Measurements from ENCODE around the gene SHKBP1.
"Not testable (repeated sequence)": the region's sequence is repeated elsewhere in the genome, so short reads cannot be mapped to it uniquely, and the experiment has no call there.

SHKBP1 gene

DNA sequence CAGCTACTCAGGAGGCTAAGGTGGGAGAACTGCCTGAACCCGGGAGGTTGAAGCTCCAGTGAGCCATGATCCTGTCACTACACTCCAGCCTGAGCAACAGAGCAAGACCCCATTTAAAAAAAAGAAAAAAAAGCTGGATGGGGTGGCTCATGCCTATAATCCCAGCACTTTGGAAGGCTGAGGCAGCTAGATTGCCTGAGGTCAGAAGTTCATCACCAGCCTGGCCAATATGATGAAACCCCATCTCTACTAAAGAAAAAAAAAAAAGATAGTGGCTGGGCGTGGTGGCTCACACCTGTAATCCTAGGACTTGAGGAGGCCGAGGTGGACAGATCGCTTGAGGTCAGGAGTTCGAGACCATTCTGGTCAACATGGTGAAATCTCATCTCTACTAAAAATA lies 39.5 kb downstream of the SHKBP1 start:
- no peak for DNase-seq

DNA sequence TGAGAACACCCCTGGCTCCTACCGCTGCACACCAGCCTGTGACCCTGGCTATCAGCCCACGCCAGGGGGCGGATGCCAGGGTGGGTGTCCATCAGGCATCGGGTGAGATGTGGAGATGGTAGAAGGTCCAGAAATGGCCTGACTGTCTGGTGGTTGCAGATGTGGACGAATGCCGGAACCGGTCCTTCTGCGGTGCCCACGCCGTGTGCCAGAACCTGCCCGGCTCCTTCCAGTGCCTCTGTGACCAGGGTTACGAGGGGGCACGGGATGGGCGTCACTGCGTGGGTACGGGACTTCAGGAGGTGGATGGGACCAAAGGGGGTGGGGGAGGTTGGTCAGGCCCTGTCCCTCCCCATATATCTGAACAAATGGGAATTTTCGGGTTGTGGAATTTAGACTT lies 40.3 kb downstream of the SHKBP1 start:
- DNase-seq: no peak

DNA sequence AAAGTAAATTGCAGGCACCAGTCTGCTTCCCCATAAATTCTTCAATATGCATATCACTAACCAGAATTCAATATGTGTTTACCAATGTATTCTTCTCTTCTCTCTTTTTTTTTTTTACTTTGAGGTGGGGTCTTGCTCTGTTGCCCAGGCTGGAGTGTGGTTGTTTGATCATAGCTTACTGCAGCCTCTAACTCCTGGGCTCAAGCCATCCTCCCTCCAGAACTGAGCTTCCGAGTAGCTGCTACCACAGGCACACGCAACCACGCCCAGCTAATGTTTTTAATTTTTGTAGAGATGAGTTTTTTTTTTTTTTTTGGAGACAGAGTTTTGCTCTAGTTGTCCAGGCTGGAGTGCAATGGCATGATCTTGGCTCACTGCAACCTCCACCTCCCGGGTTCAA lies 41.3 kb downstream of the SHKBP1 start:
- no peak for DNase-seq

DNA sequence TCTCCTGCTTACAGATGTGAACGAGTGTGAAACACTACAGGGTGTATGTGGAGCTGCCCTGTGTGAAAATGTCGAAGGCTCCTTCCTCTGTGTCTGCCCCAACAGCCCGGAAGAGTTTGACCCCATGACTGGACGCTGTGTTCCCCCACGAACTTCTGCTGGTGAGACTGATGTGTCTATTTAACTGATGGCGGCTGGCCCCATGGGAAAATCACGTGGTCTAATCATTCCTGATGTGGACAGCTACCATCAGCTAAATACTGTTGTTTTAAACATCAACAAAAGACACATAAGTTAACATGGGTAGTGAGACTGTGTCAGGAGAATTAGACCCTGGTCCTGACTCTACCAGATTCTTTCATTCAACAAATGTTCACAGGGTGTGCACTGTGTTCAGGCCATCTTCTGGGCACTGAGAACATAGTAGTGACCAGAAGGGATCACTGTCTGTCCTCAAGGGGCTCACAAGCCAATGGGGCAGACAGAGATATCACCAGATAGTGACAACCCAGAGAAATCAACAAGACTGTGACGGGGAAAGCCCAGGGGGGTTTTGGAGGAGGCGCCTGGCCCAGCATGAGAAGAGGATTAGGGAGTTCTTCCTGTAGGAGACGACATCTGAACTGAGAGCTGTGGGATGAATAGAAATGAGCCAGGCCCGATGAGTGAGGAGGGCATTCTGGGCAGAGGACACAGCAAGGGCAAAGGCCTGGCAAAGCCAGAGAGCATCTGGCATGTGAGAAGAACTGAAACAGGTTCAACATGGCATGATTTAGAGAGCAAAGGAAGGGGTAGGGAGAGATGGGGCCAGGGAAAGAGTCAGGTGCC lies 42.9 kb downstream of the SHKBP1 start:
- DNase-seq: no peak

DNA sequence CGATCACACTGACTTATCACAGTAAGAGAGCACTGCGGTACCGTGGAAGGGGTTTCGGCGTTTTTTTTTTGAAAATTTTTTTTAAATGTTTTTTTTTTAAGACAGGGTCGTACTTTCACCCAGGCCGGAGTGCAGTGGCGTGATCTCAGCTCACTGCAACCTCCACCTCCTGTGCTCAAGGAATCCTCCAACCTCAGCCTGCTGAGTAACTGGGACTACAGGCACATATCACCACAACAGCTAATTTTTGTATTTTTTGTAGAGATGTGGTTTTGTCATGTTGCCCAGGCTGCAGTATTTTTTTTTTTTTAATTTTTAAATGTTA lies 43.5 kb downstream of the SHKBP1 start:
- no peak for DNase-seq

DNA sequence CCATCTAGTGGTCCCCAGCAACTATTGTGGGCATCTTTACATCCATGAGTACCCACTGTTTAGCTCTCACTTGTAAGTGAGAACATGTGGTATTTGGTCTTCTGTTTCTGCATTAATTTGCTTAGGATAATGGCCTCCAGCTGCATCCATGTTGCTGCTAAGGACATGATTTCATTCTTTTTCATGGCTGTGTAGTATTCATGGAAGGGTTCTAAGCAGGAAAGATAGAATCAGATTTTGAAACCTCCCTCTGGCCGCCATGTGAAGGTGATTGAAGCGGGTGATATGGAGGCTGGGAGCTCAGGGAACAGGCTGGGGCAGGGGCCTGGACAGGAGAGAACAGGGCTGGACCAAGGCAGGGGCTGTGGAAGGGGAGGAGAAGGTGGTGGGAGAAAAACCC lies 44.6 kb downstream of the SHKBP1 start:
- DNase-seq: no peak

DNA sequence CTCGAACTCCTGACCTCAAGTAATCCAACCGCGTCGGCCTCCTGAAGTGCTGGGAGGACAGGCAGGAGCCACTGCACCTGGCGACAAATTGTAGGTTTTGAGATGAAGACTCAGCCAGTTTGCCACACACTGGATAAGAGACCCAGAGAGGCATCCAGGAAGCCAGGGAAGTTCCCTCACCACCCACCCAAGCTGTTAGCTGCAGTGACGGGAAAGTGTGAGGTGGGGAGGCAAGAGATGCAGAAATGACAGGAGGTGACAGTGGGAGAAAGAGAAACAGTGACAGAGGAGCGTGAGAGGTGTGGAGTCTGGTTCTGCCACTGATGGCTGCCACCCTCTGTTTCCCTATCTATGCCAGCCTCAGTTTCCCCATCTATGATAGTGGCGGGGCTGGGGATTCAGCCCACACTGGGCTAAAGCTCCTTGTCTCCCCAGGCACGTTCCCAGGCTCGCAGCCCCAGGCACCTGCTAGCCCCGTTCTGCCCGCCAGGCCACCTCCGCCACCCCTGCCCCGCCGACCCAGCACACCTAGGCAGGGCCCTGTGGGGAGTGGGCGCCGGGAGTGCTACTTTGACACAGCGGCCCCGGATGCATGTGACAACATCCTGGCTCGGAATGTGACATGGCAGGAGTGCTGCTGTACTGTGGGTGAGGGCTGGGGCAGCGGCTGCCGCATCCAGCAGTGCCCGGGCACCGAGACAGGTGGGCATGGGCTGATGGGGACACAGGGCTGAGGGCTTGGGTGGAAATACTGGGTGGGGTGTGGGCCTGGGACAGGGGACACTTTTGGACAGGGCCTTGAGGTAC lies 45.5 kb downstream of the SHKBP1 start:
- DNase-seq: no peak

DNA sequence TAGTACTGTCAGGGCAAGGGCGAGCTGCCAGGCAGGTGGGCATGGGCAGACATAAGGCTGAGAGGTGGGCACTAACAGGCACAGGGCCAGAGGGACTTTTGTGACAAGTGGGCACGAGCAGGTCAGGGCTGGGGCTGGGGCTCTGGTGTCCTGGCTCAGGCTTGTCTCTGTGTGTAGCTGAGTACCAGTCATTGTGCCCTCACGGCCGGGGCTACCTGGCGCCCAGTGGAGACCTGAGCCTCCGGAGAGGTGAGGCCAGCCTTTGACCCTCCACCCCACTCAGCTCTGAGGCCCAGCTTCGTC lies 46.1 kb downstream of the SHKBP1 start:
- no peak for DNase-seq

DNA sequence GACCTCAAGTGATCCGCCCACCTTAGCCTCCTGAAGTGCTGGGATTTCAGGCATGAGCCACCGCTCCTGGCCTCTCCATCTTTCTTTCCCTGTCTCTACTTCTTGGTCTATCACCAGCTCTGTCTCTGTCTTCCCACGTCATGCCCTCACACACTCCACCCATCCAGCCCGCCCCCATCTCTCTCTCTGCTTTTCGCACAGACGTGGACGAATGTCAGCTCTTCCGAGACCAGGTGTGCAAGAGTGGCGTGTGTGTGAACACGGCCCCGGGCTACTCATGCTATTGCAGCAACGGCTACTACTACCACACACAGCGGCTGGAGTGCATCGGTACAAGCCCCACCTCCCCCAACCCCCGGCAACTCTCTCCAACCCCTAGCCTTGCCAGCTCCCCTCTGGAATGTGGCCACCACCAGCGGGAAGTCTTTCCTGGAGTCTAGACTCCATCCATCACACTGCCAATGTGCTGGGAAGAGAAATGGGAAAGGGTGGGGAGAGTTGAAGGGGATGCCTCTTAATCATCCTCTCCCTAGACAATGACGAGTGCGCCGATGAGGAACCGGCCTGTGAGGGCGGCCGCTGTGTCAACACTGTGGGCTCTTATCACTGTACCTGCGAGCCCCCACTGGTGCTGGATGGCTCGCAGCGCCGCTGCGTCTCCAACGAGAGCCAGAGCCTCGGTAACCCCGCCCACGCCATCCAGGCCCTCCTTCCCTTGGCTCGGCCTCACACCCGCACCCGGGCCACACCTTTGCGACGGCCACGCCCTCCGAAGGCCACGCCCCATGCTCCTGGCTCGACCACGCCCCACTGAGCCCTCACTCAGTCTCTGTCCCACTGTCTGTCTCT lies 47.0 kb downstream of the SHKBP1 start:
- DNase-seq: peak; percentile 88

DNA sequence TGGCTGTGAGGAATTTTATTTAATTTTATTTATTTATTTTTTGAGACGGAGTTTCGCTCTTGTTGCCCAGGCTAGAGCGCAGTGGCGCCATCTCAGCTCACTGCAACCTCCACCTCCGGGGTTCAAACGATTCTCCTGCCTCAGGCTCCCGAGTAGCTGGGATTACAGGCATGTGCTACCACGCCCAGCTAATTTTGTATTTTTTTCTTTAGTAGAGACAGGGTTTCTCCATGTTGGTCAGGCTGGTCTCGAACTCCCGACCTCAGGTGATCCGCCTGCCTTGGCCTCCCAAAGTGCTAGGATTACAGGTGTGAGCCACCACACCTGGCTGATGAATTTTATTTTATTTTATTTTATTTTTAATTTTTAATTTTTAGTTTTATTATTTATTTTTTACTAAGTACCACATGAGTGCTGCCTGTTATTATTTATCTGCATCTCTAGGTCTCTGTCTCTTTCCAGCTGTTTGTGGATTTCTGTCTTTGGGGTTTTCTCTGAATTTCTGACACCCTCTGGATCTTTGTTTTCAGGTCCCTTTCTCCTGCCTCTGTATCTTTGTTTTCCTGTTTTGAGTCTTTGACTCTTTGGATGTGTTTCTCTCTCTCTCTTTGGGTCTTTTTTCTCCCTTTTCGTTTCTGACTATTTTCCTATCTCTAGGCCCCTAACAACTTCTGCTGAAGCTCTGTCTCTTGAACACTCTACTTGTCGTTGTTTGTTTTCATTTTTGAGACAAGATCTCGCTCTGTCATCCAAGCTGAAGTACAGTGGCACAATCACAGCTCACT lies 47.9 kb downstream of the SHKBP1 start:
- not testable (repeated sequence) for DNase-seq

DNA sequence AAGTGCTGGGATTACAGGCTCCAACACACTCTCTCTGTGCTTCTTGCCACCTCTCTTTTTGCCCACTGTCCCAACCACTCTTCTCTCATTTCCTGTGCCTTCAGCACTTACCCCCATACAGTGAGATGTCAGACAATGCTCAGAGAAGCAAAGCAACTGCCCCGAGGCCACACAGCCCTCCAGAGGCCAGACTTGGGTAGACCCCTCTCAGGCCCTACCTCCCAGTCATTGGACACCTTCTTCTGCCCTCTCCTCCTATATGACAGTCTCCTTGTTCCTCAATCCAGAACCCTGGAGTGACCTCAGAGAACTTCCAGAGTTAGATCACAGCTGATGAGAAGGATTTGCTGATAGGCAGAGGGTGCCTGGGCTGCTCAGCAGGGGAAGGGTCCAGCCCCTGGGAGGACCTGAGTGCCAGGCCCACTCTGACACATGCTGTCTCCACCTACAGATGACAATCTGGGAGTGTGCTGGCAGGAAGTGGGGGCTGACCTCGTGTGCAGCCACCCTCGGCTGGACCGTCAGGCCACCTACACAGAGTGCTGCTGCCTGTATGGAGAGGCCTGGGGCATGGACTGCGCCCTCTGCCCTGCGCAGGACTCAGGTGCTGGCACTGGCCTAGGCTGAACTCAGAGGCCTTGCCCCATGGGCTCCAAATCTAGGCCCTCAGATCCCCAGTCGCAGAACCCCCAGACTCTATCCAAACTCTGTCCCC lies 48.9 kb downstream of the SHKBP1 start:
- no peak for DNase-seq

DNA sequence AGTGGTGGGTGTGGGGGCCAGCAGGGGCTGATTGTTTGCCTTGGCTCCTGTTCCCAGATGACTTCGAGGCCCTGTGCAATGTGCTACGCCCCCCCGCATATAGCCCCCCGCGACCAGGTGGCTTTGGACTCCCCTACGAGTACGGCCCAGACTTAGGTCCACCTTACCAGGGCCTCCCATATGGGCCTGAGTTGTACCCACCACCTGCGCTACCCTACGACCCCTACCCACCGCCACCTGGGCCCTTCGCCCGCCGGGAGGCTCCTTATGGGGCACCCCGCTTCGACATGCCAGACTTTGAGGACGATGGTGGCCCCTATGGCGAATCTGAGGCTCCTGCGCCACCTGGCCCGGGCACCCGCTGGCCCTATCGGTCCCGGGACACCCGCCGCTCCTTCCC lies 50.2 kb downstream of the SHKBP1 start:
- no peak for DNase-seq

DNA sequence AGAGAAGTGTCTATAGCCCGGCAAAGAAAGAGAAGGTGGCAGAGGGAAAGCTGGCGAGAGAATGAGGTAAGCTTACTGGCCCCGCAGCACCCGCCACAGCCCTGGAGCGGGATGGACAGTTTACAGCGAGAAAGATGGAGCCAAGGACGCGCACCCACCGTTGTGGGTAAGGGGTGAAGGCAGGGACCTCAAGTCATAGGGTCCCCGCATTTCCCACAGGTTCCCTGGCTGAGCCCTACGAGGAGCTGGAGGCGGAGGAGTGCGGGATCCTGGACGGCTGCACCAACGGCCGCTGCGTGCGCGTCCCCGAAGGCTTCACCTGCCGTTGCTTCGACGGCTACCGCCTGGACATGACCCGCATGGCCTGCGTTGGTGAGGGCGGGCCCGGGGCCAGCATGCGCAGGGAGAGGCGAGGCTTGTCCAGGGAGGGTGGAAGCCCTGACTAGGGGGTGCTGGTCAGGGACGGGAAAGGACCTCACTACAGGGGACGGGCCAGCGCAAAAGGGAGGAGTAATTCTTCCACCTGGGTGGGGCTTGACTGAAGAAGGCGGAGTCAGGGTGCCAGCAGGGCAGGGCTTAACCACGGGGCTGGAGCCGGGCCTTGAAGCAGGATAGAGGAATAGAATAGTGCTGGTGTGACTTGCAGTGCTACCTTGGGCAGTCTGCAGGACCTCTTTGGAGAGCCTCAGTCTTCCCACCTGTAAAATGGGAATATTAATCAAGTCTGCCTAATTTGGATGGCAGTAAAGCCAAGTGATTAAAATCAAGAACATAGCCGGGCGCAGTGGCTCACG lies 51.0 kb downstream of the SHKBP1 start:
- DNase-seq: no peak

DNA sequence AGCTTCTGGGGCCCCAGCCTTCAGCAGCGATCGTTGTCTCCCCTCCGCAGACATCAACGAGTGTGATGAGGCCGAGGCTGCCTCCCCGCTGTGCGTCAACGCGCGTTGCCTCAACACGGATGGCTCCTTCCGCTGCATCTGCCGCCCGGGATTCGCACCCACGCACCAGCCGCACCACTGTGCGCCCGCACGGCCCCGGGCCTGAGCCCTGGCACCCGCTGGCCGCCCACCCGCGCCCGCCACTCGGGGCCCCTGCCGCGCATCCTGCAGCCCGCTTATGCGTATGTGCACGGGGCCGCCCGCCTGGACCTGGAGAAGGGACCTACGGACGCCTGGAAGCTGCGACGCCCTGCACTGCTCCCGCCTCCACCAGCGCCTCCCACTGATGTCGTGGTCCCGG lies 52.7 kb downstream of the SHKBP1 start:
- DNase-seq: no peak

DNA sequence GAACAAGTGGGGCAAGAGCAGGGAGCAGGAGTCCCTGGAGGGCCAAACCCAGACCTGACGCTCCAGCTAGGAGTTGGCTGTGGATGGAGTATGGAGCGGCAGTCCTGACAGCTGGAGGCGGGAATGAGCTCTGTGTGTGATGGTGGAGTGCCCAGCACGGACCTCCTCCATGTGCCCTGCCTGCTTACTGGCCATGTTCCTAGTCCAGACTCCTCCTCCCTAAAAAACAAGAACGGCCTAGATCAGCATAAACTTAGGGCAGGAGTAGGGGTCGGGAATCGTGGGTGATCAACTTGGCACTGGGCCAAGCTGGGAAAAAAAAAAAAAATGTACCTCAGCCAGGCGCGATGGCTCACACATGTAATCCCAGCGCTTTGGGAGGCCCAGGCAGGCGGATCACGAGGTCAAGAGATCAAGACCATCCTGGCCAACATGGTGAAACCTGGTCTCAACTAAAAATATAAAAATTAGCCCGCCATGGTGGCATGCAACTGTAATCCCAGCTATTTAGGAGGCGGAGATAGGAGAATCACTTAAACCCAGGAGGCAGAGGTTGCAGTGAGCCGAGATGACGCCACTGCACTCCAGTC lies 54.0 kb downstream of the SHKBP1 start:
- DNase-seq: no peak

DNA sequence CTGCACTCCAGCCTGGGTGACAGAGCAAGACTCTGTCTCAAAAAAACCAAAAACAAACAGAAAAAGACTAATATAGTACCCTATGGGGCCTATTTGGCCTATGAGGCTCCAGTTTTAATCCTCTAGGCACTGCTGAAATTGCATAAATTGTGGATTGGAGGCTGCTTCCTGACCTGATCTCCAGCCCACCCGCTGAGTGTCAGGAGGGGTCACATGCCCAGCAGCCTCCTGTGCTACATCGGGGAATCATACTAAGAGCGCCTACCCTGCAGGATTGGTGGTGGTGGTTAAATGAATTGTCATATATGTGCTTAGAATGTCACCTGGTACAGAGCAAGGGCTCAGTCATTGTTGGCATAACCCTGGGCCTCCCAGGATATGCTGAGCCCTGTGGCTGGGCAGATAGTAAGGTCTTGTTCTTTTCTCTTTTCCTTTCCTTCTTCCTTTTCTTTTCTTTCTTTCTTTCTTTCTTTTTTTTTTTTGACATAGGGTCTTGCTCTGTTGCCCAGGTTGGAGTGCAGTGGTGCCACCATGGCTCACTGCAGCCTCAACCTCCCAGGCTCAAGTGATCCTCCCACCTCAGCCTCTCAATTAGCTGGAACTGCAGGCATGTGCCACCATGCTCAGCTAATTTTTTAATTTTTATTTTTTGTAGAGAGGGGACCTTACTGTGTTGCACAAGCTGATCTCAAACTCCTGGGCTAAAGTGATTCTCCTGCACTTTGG lies 55.8 kb downstream of the SHKBP1 start:
- no peak for DNase-seq

DNA sequence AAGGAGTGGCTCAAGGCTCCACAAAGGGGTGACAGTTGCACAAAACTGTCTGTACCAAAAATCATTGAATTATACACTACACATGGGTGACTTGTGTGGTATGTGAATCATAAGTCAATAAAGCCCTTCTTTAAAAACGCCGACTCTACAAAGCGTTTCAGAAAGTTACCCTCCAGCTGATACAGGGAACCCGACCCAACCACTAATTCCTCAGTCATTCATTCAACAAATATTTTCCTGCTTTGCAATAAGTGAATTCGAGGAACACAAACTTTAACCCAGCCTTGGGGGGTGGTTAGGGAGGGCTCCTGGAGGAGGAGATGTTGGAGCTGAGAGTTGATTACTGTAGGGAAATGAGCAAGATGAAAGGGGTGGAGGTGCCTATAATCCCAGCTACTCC lies 56.5 kb downstream of the SHKBP1 start:
- no peak for DNase-seq

DNA sequence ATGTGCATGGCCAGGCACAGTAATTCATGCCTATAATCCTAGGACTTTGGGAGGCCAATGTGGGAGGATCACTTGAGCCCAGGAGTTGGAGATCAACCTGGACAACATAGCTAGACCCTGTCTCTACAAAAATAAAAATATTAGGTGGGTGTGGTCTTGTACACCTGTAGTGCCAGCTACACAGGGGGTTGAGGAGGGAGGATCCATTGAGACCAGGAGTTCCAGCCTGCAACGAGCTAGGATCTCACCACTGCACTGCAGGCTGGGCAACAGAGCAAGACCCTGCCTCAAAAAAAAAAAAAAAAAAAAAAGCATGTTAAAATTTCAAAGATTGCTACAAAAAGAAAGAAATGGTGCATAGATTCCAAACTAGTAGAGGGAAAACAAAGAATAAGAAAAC lies 61.7 kb downstream of the SHKBP1 start:
- DNase-seq: no peak

DNA sequence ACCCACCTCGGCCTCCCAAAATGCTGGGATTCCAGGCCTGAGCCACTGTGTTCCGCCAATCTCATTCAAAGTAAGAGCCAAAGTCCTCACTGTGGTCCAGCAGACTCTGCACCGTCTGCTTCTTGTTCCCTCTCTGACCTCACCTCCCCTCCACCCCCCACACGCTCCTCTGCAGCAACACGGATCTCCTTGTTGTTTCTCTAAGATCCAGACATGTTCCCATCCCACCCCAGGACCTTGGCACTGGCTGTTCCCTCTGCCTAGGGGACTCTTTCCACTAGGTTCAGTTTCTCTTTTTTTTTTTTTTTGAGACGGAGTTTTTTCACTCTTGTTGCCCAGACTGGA lies 62.9 kb downstream of the SHKBP1 start:
- DNase-seq: no peak

DNA sequence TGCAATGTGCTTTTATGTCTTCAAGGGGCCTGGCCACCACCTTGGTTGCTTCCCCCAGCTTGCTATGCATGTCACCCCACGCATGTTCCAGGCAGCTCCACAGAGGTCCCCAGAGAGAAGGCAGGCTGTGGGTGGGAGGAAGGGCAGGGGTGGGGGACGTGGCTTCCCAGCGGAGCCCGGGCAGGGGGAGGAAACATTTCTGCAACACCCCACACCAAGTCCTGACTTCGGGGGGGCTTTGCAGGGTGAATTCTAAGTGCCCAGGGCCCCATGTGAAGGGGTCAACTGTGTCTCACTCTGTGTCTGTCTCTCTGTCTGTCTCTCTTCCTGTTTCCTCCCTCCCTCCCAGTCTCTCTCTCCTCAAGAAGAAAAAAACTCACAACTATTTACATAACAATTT lies 64.1 kb downstream of the SHKBP1 start:
- no peak for DNase-seq

Data from NCI-H510A treated with DMSO at 0.1 percent for 48 hours (cell line).